HL-60 (cell line): ENCODE data around the gene OFD1.

Source experiments
- CTCF ChIP-seq: IDR thresholded peaks from one replicate; pipeline ENCODE4 v1.5.1; 2011; ENCODE audit warnings: low read length, control low read depth, inconsistent platforms; ENCODE audit not compliant: insufficient read depth
- POLR2AphosphoS5 ChIP-seq: IDR thresholded peaks from 2 replicates; pipeline ENCODE4 v1.6.1; 2012; ENCODE audit warnings: low read depth

- TF ChIP-seq POLR2AphosphoS5, result no peak
- TF ChIP-seq CTCF, result no peak
Measured at GRCh38 chrX:13760426-13760825, 25.9 kb downstream of the OFD1 start.
